Smooth muscle cell (in vitro differentiated cells): ENCODE results near the gene TESK1. TPM values are rescaled to one million over a fixed set of nuclear protein-coding genes. Genes with fewer than 3 reads are reported as not detected.
"Not testable (repeated sequence)": the region's sequence is repeated elsewhere in the genome, so short reads cannot be mapped to it uniquely, and the experiment has no call there.

Experiments
- DNase-seq: peaks from one replicate; lab custom pipeline; 2025; ENCODE audit not compliant: unreplicated experiment; lab: John Stamatoyannopoulos, UW
- H2AFZ ChIP-seq: fragments of 200-600 bp; sonication (generic); 2 replicates; pipeline ENCODE4 v1.6.0; 2016; ENCODE audit warnings: antibody characterized with exemption, low read depth, mild to moderate bottlenecking
- H3F3A ChIP-seq: fragments of 200-600 bp; sonication (generic); 2 replicates; pipeline ENCODE4 v1.6.0; 2017; ENCODE audit warnings: antibody characterized with exemption, low read depth
- H3K27ac ChIP-seq: fragments of 200-600 bp; sonication (generic); 2 replicates; pipeline ENCODE4 v1.5.1; 2016; ENCODE audit warnings: low read depth, mild to moderate bottlenecking
- H3K27me3 ChIP-seq: fragments of 200-600 bp; sonication (generic); 2 replicates; pipeline ENCODE4 v1.6.1; 2016; ENCODE audit warnings: low read depth, mild to moderate bottlenecking
- H3K36me3 ChIP-seq: fragments of 200-600 bp; sonication (generic); 2 replicates; pipeline ENCODE4 v1.5.1; 2016; ENCODE audit warnings: low read depth
- H3K4me1 ChIP-seq: fragments of 200-600 bp; sonication (generic); 2 replicates; pipeline ENCODE4 v1.5.1; 2016; ENCODE audit warnings: low read depth
- H3K4me2 ChIP-seq: fragments of 200-600 bp; sonication (generic); 2 replicates; pipeline ENCODE4 v1.6.0; 2016; ENCODE audit warnings: mild to moderate bottlenecking
- H3K4me3 ChIP-seq: fragments of 200-600 bp; sonication (generic); 2 replicates; pipeline ENCODE4 v1.5.1; 2016; ENCODE audit warnings: mild to moderate bottlenecking
- H3K79me2 ChIP-seq: fragments of 200-600 bp; sonication (generic); 2 replicates; pipeline ENCODE4 v1.6.0; 2016; ENCODE audit warnings: low read depth, mild to moderate bottlenecking
- H3K9ac ChIP-seq: fragments of 200-600 bp; sonication (generic); 2 replicates; pipeline ENCODE4 v1.6.0; 2016; ENCODE audit warnings: low read depth
- H3K9me3 ChIP-seq: fragments of 200-600 bp; sonication (generic); replicated peaks from 2 replicates; pipeline ENCODE4 v1.5.1; 2016; ENCODE audit warnings: low read depth
- H4K20me1 ChIP-seq: fragments of 200-600 bp; sonication (generic); 2 replicates; pipeline ENCODE4 v1.6.0; 2016; ENCODE audit warnings: low read depth
- WGBS: methylation state at CpG from one replicate; pipeline ENCODE4 v1.1.7; 2016; ENCODE audit warnings: low lambda C conversion rate; 5-methylcytosine and 5-hydroxymethylcytosine counted together
- polyA plus RNA-seq: library from polyadenylated mRNA; unstranded; fragments of >200 nt; fragmentation: Nextera tagmentation; extraction: Ambion mirVana; gene quantifications from 2 replicates; pipeline ENCODE4 v1.2.1, GENCODE V29; 2016
- total RNA-seq: library from RNA; depleted of rRNA; stranded (reverse); fragments of >200 nt; gene quantifications from 2 replicates; pipeline ENCODE4 v1.2.3, GENCODE V29; 2014
- TF ChIP-seq, protein P1 (sequence below): fragments of 200-600 bp; sonication (generic); IDR thresholded peaks from 2 replicates; pipeline ENCODE4 v1.5.1; 2017; ENCODE audit warnings: borderline replicate concordance, mild to moderate bottlenecking, antibody characterized with exemption; ENCODE audit not compliant: insufficient read depth, poor library complexity, severe bottlenecking

The TESK1 gene
- total and polyA plus RNA-seq, 2 experiments from 2014 or later: 14.2 to 19.4 TPM

GRCh38 chr9:35639631-35640030 is 34.6 kb downstream of the TESK1 start:
- no peak overlapping the region for H3K27ac ChIP-seq
- H3K4me3 ChIP-seq: no peak overlapping the region
- H3K27me3 ChIP-seq: no peaks in the 10 kb centered on the region
- H3K79me2 ChIP-seq: no peaks in the 10 kb centered on the region
- no peak overlapping the region for H3K9ac ChIP-seq
- H3K4me1 ChIP-seq: no peaks in the 10 kb centered on the region
- H4K20me1 ChIP-seq: no peaks in the 10 kb centered on the region
- no peaks in the 10 kb centered on the region for H3F3A ChIP-seq
- no peaks in the 10 kb centered on the region for H3K36me3 ChIP-seq
- WGBS: 96% methylated on average over 1 of the region's 1 CpG
- no peak overlapping the region for H2AFZ ChIP-seq
- no peaks in the 10 kb centered on the region for H3K9me3 ChIP-seq
- no peak overlapping the region for H3K4me2 ChIP-seq
- DNase-seq: no peak
- TF ChIP-seq, protein P1, sequence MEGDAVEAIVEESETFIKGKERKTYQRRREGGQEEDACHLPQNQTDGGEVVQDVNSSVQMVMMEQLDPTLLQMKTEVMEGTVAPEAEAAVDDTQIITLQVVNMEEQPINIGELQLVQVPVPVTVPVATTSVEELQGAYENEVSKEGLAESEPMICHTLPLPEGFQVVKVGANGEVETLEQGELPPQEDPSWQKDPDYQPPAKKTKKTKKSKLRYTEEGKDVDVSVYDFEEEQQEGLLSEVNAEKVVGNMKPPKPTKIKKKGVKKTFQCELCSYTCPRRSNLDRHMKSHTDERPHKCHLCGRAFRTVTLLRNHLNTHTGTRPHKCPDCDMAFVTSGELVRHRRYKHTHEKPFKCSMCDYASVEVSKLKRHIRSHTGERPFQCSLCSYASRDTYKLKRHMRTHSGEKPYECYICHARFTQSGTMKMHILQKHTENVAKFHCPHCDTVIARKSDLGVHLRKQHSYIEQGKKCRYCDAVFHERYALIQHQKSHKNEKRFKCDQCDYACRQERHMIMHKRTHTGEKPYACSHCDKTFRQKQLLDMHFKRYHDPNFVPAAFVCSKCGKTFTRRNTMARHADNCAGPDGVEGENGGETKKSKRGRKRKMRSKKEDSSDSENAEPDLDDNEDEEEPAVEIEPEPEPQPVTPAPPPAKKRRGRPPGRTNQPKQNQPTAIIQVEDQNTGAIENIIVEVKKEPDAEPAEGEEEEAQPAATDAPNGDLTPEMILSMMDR: no peak

DNA sequence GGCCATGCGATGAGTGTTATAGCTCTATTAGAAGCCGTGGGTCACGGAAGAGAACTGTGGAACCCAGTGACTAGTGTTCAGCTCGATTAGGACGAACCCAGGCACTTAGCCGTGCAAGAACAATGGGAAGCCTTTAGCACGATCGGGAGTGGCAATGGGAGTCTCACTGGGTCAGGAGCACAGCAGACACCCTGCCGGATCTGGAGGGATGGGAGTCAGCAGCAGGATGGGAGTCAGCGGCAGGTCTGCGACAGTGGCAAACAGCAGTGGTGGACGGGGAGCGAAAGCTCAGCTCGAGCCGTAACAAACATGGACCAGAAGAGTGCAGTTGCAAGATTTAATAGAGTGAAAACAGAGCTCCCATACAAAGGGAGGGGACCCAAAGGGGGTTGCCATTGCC is 35.4 kb downstream of the TESK1 start:
- not testable (repeated sequence) for H3K4me1 ChIP-seq, H3K36me3 ChIP-seq, DNase-seq, H3K27me3 ChIP-seq, H3F3A ChIP-seq, H3K9ac ChIP-seq, H2AFZ ChIP-seq, H3K79me2 ChIP-seq, H4K20me1 ChIP-seq, H3K4me3 ChIP-seq, H3K4me2 ChIP-seq, H3K9me3 ChIP-seq, H3K27ac ChIP-seq
- WGBS: 97% methylated on average over 15 of the region's 15 CpGs

- H3K4me2 ChIP-seq, H4K20me1 ChIP-seq, H3K79me2 ChIP-seq, H3K36me3 ChIP-seq, DNase-seq, H3K4me1 ChIP-seq, H3K9ac ChIP-seq, H3F3A ChIP-seq, H2AFZ ChIP-seq, H3K27ac ChIP-seq, H3K9me3 ChIP-seq, H3K4me3 ChIP-seq, H3K27me3 ChIP-seq: not testable (repeated sequence)
- WGBS: 100% methylated on average over 3 of the region's 3 CpGs
These were observed 36.4 kb downstream of the TESK1 start for GRCh38 chr9:35641478-35641877.

GRCh38 chr9:35643046-35643445 is 38.0 kb downstream of the TESK1 start:
- Histone ChIP-seq H3K27me3 (no peaks in the 10 kb centered on the region), H3K4me1 (peaks cover 4% of the 10 kb centered on the region), H3K4me3 (no peak overlapping the region), H3K79me2 (no peaks in the 10 kb centered on the region), H3K36me3 (no peaks in the 10 kb centered on the region), H4K20me1 (no peaks in the 10 kb centered on the region), H3F3A (no peaks in the 10 kb centered on the region), H3K9ac (no peak overlapping the region), H3K9me3 (no peaks in the 10 kb centered on the region), H2AFZ (no peak overlapping the region), H3K4me2 (no peak overlapping the region), H3K27ac (no peak overlapping the region)
- WGBS: 88% methylated on average over 12 of the region's 12 CpGs
- DNase-seq: no peak
- TF ChIP-seq, protein P1: no peak

DNA sequence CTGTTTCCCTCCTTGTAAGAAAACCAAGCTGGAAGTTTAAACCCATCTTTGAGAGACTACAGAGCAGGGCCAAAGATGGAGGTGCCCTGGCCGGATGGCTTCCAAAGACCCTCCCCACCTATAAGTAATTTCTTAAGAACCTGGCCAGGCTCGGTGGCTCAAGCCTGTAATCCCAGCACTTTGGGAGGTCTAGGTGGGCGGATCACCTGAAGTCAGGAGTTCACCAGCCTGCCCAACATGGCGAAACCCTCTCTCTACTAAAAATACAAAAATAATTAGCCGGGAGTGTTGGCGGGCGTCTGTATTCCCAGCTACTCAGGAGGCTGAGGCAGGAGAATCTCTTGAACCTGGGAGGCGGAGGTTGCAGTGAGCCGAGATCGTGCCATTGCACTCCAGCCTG is 40.7 kb downstream of the TESK1 start:
- peak overlapping the region; percentile 100 for H2AFZ ChIP-seq
- 24% methylated on average over 10 of the region's 10 CpGs for WGBS
- peak overlapping the region; percentile 97 for H3K4me2 ChIP-seq
- peak overlapping the region; percentile 84 for H3K9ac ChIP-seq
- H4K20me1 ChIP-seq, H3K27me3 ChIP-seq, H3K9me3 ChIP-seq, H3K36me3 ChIP-seq, DNase-seq, H3F3A ChIP-seq, H3K79me2 ChIP-seq, H3K4me1 ChIP-seq: not testable (repeated sequence)
- H3K27ac ChIP-seq: peak overlapping the region; percentile 81
- H3K4me3 ChIP-seq: peak overlapping the region; percentile 88
